Omental fat pad (tissue), 4 donors: ENCODE measurements around the gene TP53I13. TPM values are rescaled to one million over a fixed set of nuclear protein-coding genes. Genes with fewer than 3 reads are reported as not detected.

Experiments used
- ATAC-seq: fragments of 150-250 bp; one replicate; pipeline ENCODE4 v1.9.1; 2016; ENCODE audit warnings: mild to moderate bottlenecking, moderate library complexity; ENCODE audit not compliant: low FRiP score
- DNase-seq: peaks from one replicate; pipeline ENCODE4 v3.0.0-alpha.2; 2019; ENCODE audit warnings: low spot score
- total RNA-seq, 4 donors: library from RNA; depleted of rRNA; stranded (reverse); fragments of >200 nt; gene quantifications; one replicate each; pipeline ENCODE4 v1.1.0, GENCODE V29; 2016
- TF ChIP-seq, protein P1 (sequence below), 3 donors: fragments of 450-650 bp; IDR thresholded peaks; one replicate each; pipeline ENCODE4 v1.5.1; 2016 to 2017; ENCODE audit warnings: antibody characterized with exemption in 3 of 3, mild to moderate bottlenecking in 3 of 3, moderate library complexity in 2 of 3

Gene TP53I13
- total RNA-seq, 4 donors from 2014 or later, result 65.0 to 122 (median 72.6) TPM

DNA sequence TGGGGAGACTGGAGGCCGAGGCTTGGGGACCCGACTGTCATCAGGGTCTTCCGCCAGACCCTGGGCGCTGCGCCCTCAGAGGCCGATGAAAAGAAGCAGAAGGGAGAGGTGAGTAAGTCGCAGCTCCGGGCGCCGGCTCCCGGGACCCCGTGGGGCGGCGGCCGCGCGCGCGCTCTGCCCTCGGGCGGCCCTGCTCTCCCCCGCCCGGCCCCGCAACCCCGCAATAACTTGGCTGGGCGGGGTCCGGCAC is 1.3 kb upstream of the TP53I13 start:
- TF ChIP-seq, protein P1, sequence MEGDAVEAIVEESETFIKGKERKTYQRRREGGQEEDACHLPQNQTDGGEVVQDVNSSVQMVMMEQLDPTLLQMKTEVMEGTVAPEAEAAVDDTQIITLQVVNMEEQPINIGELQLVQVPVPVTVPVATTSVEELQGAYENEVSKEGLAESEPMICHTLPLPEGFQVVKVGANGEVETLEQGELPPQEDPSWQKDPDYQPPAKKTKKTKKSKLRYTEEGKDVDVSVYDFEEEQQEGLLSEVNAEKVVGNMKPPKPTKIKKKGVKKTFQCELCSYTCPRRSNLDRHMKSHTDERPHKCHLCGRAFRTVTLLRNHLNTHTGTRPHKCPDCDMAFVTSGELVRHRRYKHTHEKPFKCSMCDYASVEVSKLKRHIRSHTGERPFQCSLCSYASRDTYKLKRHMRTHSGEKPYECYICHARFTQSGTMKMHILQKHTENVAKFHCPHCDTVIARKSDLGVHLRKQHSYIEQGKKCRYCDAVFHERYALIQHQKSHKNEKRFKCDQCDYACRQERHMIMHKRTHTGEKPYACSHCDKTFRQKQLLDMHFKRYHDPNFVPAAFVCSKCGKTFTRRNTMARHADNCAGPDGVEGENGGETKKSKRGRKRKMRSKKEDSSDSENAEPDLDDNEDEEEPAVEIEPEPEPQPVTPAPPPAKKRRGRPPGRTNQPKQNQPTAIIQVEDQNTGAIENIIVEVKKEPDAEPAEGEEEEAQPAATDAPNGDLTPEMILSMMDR (IDR thresholded peaks at IDR 0.05), result no peak
- no peak for DNase-seq
- ATAC-seq, result peak; percentile 9

DNA sequence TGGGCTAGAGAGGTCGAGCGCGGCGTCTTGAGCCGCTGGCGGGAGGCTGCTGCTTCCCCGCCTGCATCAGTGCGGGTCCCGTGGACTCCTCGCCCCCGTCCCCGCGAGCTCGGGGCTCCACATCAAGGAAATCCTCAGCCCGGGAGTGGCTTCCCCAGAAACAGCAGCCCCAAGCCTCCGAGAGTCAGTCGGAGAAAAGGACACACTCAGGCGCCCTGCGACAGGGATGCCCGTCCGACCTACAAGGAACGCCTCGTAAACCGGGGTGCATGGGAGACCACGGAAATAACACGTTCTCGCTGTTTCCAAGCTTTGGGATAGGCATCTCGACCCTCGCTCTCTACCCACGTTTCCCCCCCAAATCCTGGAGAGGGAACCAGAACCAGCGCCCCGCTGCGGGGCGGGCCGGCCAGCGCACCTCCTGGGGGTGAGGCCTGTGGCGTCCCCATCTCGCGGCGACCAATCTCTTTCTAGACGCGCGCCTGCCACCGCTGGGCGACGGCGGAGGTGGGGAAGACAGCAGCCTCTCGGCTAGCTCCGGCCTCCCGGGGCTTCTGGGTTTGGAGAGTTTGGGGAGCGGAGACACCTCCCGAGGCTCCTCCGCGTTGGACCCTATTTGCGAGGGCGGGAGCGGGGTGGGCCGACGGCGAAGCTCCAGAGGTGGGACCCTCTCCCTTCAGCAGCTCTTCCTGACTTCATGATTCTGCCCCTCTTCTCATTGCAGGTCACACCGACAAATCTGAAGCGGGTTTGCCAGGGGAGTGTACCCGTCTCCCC is 759 bp upstream of the TP53I13 start:
- DNase-seq, result peak; percentile 24

DNA sequence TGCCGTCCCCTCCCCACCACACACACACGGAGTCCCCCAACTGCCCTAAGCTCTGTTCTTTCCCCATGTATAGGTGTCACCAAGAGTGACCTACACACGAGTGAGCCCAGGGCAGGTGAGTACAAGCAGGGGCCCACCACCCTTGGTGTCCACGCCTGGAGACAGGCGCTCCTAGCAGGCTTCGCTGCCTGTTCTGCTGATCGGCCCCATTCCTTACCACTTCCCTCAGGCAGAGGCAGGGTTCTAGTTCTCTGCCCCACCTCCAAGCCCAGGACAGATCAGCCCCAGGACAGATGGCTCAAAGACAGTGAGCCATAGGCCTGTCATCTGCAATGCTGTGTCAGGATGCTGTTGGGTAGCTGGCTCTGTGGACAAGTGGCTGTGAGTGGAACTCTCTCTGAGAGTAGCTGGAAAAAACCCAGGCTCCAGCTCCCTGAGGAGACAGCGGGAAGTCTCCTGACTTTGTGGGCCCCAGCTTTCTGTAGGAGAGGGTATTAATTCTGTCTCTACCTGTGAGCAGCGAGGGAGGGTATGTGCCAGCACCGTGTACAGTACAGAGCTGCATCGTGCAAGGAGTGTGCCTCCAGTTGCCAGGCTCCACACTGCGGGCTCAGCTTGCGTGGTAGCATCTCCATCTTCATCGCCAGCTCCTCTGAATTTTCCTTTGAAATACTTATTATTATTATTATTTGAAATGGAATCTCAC is 897 bp downstream of the TP53I13 start:
- TF ChIP-seq, protein P1 (IDR thresholded peaks at IDR 0.05), result no peak
- DNase-seq (peak; percentile 22), ATAC-seq (no peak)

More for the DNA sequence above, 759 bp upstream of the TP53I13 start:
- no peak for ATAC-seq
- TF ChIP-seq, protein P1 (IDR thresholded peaks at IDR 0.05), result no peak

DNA sequence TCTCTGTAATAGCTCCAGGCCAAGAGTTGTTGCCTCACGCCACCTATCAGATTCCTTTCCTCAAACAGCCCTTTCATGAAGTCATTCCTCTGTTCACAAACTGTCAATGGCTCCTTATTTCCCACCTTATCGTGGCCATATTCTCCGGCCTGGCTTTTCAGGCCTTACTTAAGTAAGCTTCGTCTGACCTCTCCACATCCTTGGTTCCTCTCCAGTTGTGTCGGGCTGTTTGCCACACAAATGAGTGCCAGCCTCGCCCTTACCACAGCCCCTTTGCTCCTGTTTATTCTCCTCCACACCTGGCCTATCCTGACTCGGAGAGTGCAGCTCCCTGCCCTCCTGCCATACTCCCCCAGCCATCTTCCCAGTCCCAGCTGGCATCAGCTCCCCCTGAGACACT is 2.0 kb downstream of the TP53I13 start:
- ATAC-seq, result no peak
- TF ChIP-seq, protein P1 (IDR thresholded peaks at IDR 0.05), result no peak
- peak; percentile 14 for DNase-seq

DNA sequence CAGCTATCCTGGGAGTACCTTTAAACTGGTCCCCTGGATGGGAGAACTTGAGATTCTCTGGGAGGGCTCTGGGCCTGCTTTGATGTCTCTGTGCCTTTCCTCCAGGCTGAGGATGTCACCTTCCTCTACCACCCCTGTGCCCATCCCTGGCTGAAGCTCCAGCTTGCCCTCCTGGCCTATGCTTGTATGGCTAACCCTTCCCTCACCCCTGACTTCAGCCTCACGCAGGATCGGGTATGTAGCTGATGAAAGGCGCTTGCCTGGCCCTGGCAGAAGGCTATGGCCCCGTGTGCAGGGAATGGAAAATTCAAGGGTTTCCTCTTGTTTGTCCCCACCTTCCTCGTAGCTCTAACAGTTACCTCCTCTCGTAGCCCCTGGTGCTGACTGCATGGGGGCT is 3.0 kb downstream of the TP53I13 start:
- DNase-seq, result no peak
- no peak for ATAC-seq
- TF ChIP-seq, protein P1 (IDR thresholded peaks at IDR 0.05), result no peak

DNA sequence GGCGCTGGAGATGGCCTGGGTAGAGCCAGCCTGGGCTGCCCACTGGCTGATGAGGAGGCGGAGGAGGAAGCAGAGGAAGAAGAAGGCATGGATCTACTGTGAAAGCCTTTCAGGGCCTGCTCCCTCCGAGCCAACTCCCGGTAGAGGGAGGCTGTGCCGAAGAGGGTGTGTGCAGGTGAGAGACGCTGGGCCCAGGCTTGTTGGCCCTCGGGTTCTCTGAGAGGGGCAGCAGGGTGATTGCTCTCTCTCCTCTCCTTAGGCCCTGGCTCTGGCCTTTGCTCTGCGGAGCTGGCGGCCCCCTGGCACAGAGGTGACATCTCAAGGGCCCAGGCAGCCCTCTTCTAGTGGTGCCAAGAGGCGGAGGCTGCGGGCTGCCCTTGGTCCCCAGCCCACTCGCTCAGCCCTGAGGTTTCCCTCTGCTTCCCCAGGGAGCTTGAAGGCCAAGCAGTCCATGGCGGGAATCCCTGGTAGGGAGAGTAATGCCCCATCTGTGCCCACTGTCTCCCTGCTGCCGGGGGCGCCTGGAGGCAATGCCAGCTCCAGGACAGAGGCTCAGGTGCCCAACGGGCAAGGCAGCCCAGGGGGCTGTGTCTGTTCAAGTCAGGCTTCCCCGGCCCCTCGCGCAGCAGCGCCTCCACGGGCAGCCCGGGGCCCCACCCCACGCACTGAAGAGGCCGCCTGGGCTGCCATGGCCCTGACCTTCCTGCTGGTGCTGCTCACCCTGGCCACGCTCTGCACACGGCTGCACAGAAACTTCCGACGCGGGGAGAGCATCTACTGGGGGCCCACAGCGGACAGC is 3.6 kb downstream of the TP53I13 start:
- ATAC-seq (no peak), DNase-seq (peak; percentile 3)
- TF ChIP-seq, protein P1 (IDR thresholded peaks at IDR 0.05), result no peak
